Lung (tissue), 12 donors: Measurements from ENCODE around the gene CKAP5. TPM values are rescaled to one million over a fixed set of nuclear protein-coding genes. Genes with fewer than 3 reads are reported as not detected.
A peak's percentile ranks its signal among the peaks of the same experiment; 100 is the strongest.

ENCODE experiments used
- ATAC-seq: fragments of 200-7000 bp; cut with Tn5 transposase; one replicate; pipeline ENCODE4 v1.9.1; 2020; ENCODE audit warnings: moderate number of reproducible peaks; ENCODE audit not compliant: insufficient read depth, low FRiP score
- DNase-seq, 3 donors: peaks; one replicate each; pipeline ENCODE4 v3.0.0-alpha.2; 2013 to 2017
- H3K27ac ChIP-seq, 2 donors: one replicate each; pipeline ENCODE4 v1.5.1; 2013; ENCODE audit warnings: mild to moderate bottlenecking in 2 of 2, moderate library complexity in 2 of 2, control low read depth in 1 of 2, inconsistent platforms in 1 of 2, low read depth in 1 of 2, low read length in 1 of 2
- H3K27me3 ChIP-seq, 3 donors: one replicate each; pipeline ENCODE4 v1.5.1; 2013; ENCODE audit warnings: low read length in 2 of 3; ENCODE audit not compliant: control insufficient read depth in 3 of 3, insufficient read depth in 3 of 3
- H3K36me3 ChIP-seq, 4 donors: one replicate each; pipeline ENCODE4 v1.5.1; 2013; ENCODE audit warnings: low read length in 4 of 4, mild to moderate bottlenecking in 1 of 4, moderate library complexity in 1 of 4; ENCODE audit not compliant: control insufficient read depth in 4 of 4, insufficient read depth in 4 of 4
- H3K4me1 ChIP-seq, 5 donors: one replicate each; pipeline ENCODE4 v1.5.1; 2013; ENCODE audit warnings: low read length in 5 of 5, mild to moderate bottlenecking in 2 of 5, moderate library complexity in 1 of 5; ENCODE audit not compliant: control insufficient read depth in 5 of 5, insufficient read depth in 5 of 5
- H3K4me3 ChIP-seq: one replicate; pipeline ENCODE4 v1.5.1; 2013; ENCODE audit warnings: mild to moderate bottlenecking, control low read depth, moderate library complexity
- H3K9ac ChIP-seq, 2 donors: one replicate each; pipeline ENCODE4 v1.5.1; 2013; ENCODE audit warnings: low read length in 2 of 2, control low read depth in 1 of 2; ENCODE audit not compliant: insufficient read depth in 1 of 2
- H3K9me3 ChIP-seq, 4 donors: one replicate each; pipeline ENCODE4 v1.5.1; 2013; ENCODE audit warnings: low read length in 3 of 4, mild to moderate bottlenecking in 1 of 4, moderate library complexity in 1 of 4; ENCODE audit not compliant: control insufficient read depth in 4 of 4, insufficient read depth in 3 of 4
- WGBS, 2 donors: extraction: QIAGEN DNeasy Blood & Tissue Kit; methylation state at CpG; one replicate each; pipeline ENCODE4 v1.1.7; 2013; 5-methylcytosine and 5-hydroxymethylcytosine counted together
- polyA plus RNA-seq, 2 donors: library from polyadenylated mRNA; stranded (reverse); fragments of 200-250 nt; gene quantifications; one replicate each; pipeline ENCODE4 v1.2.1, GENCODE V29; 2013
- total RNA-seq, 2 donors: library from RNA; depleted of rRNA in 1 of 2; stranded (reverse); fragments of >200 nt in 1 of 2; gene quantifications; one replicate each; pipeline ENCODE4 v1.2.1, GENCODE V29; 2014 to 2021
- TF ChIP-seq, protein P1 (sequence below): IDR thresholded peaks from 2 replicates; pipeline ENCODE4 v1.5.1; 2012; ENCODE audit warnings: mild to moderate bottlenecking; ENCODE audit errors: control extremely low read depth, extremely low read depth
- donor health status: control.
- donor health status: control.
- donor health status: Bipolar disorder and iron deficiency.
- donor health status: healthy.
- donor health status: DM: yes; HTN: yes; CAD: no.

The CKAP5 gene
- total and polyA plus RNA-seq, 4 donors, result 5.7 to 76.7 (median 32.2) TPM

DNA sequence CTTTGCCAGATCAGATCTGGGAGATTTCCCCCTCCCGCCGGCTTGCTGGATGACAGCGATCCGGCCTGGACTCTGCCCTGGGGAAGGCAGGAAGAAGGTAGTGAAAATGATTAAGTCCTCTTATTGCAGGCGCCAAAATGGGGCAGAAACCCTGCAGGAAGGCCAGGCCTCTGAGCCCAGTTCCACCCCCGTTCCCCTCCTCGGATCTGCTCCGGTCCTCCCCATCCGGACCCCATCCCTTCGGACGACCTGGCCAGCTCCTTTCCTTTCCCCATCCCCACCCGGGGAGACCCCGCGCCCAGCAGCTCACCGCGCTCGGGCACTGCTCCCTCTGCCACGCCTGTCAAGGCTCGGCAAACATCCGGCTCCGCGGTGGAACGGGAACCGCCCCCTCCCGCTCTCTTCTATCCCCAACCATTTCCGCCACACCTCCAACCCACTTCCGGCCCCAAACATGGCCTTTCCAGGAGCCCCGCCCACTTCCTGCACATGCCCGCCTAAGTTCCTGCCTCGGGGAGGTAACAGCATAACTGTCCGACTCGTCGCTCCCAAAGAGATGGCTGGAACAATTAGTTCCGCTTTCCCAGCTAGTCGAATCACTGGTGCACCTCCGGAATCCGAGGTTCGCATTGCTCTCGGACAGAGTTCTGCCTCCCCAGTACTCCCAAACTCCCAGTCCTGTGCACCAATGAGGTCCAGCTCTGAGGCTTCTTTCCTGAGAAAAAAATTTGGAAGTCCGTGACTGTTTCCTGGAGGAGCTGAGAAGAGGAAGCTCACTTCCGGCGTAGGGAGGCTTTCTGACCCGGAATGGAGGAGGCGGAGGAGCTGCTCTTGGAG is 145.6 kb downstream of the CKAP5 start, which contains the start of the genes ARHGAP1 and ZNF408:
Gene ARHGAP1 (minus strand): TSS at position 379 of the 837 bp plus-strand sequence. CDS start 4,512 bp downstream, outside the sequence.
Gene ZNF408 (plus strand): TSS at position 791 of the 837 bp plus-strand sequence. CDS start 17 bp downstream, at position 808.
- Histone ChIP-seq H3K9me3 (no peaks in the 10 kb centered on the region), H3K27me3 (no peaks in the 10 kb centered on the region), H3K9ac (peak within 1 kb of the TSS; percentile 58 to 84), H3K36me3 (peaks cover 22 to 36% (median 29%) of the 10 kb centered on the region in 4 donors), H3K27ac (peak within 1 kb of the TSS; percentile 83 to 93), H3K4me3 (peak within 1 kb of the TSS; percentile 75), H3K4me1 (peaks cover 0 to 18% (median 9%) of the 10 kb centered on the region in 5 donors)
- DNase-seq (peak; percentile 98 to 99 (median 99)), ATAC-seq (peak; percentile 98)
- 0 to 1% methylated on average over 43 to 44 of the region's 44 CpGs for WGBS, 2 donors
- TF ChIP-seq, protein P1, sequence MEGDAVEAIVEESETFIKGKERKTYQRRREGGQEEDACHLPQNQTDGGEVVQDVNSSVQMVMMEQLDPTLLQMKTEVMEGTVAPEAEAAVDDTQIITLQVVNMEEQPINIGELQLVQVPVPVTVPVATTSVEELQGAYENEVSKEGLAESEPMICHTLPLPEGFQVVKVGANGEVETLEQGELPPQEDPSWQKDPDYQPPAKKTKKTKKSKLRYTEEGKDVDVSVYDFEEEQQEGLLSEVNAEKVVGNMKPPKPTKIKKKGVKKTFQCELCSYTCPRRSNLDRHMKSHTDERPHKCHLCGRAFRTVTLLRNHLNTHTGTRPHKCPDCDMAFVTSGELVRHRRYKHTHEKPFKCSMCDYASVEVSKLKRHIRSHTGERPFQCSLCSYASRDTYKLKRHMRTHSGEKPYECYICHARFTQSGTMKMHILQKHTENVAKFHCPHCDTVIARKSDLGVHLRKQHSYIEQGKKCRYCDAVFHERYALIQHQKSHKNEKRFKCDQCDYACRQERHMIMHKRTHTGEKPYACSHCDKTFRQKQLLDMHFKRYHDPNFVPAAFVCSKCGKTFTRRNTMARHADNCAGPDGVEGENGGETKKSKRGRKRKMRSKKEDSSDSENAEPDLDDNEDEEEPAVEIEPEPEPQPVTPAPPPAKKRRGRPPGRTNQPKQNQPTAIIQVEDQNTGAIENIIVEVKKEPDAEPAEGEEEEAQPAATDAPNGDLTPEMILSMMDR, result no peak

DNA sequence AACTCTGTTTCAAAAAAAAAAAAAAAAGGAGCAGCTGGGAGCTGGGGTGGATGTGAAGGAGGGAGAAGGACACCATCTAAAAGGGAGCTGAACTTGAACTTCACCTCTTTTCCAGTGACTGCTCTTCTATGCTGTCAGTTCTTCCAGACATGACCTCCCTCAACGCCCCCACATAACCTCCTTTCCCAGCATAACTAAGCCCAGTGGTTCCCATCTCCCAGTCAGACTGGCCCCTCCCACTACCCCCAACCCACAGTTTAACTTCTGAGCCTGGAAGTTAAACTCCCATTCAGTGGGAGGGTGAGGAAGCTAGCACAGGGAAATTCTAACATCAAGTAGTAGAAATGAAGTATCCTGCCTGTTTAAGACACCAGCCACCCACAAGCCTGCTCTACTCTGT is 147.5 kb downstream of the CKAP5 start:
- Histone ChIP-seq H3K9ac (no peak overlapping the region), H3K9me3 (no peaks in the 10 kb centered on the region), H3K36me3 (peaks cover 7 to 36% (median 32%) of the 10 kb centered on the region in 4 donors), H3K27me3 (no peaks in the 10 kb centered on the region), H3K27ac (no peak overlapping the region), H3K4me1 (peaks cover 0 to 18% (median 9%) of the 10 kb centered on the region in 5 donors), H3K4me3 (no peak overlapping the region)
- DNase-seq, result no peak
- no peak for ATAC-seq
- WGBS, 2 donors, result 82 to 85% methylated on average over 1 of the region's 1 CpG
- TF ChIP-seq, protein P1, result no peak

DNA sequence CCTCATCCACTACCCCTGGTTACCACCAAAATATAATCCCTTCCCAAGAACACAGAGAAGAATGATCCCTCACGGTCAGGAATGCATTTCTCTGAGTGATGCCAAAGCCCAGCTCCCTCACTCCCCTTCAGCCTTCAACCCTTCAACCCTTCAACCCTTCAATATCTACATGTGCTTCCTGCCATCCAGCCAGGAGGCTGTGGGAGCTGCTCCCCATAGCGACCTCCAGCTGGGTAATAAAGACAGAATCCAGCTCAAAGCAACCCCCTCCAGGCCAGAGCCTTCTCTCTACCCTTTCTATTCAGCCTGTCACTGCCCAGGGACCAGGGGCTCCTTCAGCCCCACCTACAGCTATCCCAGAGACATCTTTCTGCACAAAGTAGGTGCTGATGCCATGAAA is 148.4 kb downstream of the CKAP5 start:
- no peak overlapping the region for H3K9ac ChIP-seq
- ATAC-seq, result no peak
- WGBS, 2 donors, result 50 to 72% methylated on average over 2 of the region's 2 CpGs
- DNase-seq, result no peak
- no peak overlapping the region for H3K4me3 ChIP-seq
- no peaks in the 10 kb centered on the region for H3K9me3 ChIP-seq
- peaks cover 3 to 35% (median 25%) of the 10 kb centered on the region in 4 donors for H3K36me3 ChIP-seq
- peak overlapping the region; percentile 30 to 61 for H3K27ac ChIP-seq
- no peaks in the 10 kb centered on the region for H3K27me3 ChIP-seq
- peaks cover 0 to 18% (median 9%) of the 10 kb centered on the region in 5 donors for H3K4me1 ChIP-seq
- TF ChIP-seq, protein P1, result no peak
